Stomach (tissue), 4 donors: Measurements from ENCODE around the gene RNF151.

ENCODE experiments used
- POLR2A ChIP-seq, 4 donors: fragments of 450-650 bp; IDR thresholded peaks; one replicate each; pipeline ENCODE4 v1.6.1; 2016; ENCODE audit warnings: antibody characterized with exemption in 4 of 4, control low read depth in 2 of 4, mild to moderate bottlenecking in 1 of 4, moderate library complexity in 1 of 4
- POLR2AphosphoS5 ChIP-seq, 3 donors: sonication (generic); formaldehyde crosslinking; IDR thresholded peaks; one replicate each; pipeline ENCODE4 v1.6.1; 2016; ENCODE audit warnings: antibody characterized with exemption in 3 of 3
- TF ChIP-seq, protein P1 (sequence below), 7 experiments: fragments of 450-650 bp in 4 of 7; fragments of 200-600 bp in 3 of 7; sonication (generic) in 3 of 7; IDR thresholded peaks; one replicate each; pipeline ENCODE4 v1.5.1; 2016 to 2019; ENCODE audit warnings: antibody characterized with exemption in 7 of 7, control low read depth in 2 of 7, mild to moderate bottlenecking in 1 of 7

DNA sequence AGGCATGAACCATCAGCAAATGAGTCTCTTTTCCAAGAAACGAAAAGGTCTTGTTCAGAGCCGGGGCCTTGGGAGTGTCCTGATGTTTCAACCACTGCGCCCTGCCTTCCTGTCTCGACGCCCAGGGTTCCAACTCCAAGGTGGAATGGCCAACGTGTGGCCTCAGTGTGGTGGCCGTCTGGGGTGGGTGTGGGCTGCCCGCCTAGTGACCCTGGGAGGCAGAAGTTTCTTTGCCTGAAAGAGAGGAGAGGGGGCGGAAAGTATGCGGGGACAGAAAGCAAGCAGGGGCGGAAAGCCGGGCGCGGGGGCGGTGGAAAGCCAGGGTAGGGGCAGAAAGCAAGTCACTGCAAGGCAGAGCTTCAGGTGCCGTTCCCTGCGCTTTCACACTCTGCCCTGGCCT is 27.7 kb upstream of the RNF151 start:
- TF ChIP-seq, protein P1, sequence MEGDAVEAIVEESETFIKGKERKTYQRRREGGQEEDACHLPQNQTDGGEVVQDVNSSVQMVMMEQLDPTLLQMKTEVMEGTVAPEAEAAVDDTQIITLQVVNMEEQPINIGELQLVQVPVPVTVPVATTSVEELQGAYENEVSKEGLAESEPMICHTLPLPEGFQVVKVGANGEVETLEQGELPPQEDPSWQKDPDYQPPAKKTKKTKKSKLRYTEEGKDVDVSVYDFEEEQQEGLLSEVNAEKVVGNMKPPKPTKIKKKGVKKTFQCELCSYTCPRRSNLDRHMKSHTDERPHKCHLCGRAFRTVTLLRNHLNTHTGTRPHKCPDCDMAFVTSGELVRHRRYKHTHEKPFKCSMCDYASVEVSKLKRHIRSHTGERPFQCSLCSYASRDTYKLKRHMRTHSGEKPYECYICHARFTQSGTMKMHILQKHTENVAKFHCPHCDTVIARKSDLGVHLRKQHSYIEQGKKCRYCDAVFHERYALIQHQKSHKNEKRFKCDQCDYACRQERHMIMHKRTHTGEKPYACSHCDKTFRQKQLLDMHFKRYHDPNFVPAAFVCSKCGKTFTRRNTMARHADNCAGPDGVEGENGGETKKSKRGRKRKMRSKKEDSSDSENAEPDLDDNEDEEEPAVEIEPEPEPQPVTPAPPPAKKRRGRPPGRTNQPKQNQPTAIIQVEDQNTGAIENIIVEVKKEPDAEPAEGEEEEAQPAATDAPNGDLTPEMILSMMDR (IDR thresholded peaks at IDR 0.05), result no peak
- TF ChIP-seq POLR2A (IDR thresholded peaks at IDR 0.05) (no peak), POLR2AphosphoS5 (IDR thresholded peaks at IDR 0.05) (no peak)
